Pancreas (tissue), 10 donors: Measurements from ENCODE around the gene SERINC4. TPM values are rescaled to one million over a fixed set of nuclear protein-coding genes. Genes with fewer than 3 reads are reported as not detected.
"Not testable (repeated sequence)": the region's sequence is repeated elsewhere in the genome, so short reads cannot be mapped to it uniquely, and the experiment has no call there.

Experiments used
- ATAC-seq, 4 donors: fragments of 200-7000 bp; cut with Tn5 transposase; one replicate each; pipeline versions ENCODE4 v1.8.0 to v1.9.1; 2020; ENCODE audit warnings: mild to moderate bottlenecking in 4 of 4, moderate library complexity in 4 of 4
- DNase-seq, 6 donors: peaks; one replicate each; pipeline ENCODE4 v3.0.0-alpha.2; 2020
- FAIRE-seq: peaks from 2 replicates; lab custom pipeline; 2012; peaks lifted over from hg19 to GRCh38; lab: Jason Lieb, UNC
- H3K27ac ChIP-seq, 4 donors: fragments of 200-600 bp; sonication (generic); 1 replicate in 3 of 4; 2 replicates in 1 of 4; pipeline versions ENCODE4 v1.5.0 to v1.8.0; 2020
- H3K27me3 ChIP-seq, 4 donors: fragments of 200-600 bp; one replicate each; pipeline ENCODE4 v1.8.0; 2021
- H3K36me3 ChIP-seq, 3 donors: fragments of 200-600 bp; sonication (generic) in 1 of 3; one replicate each; pipeline versions ENCODE4 v1.5.0 to v1.8.0; 2020 to 2021
- H3K4me1 ChIP-seq, 3 donors: fragments of 200-600 bp; one replicate each; pipeline ENCODE4 v1.8.0; 2021
- H3K4me3 ChIP-seq, 4 donors: fragments of 200-600 bp; sonication (generic) in 2 of 4; one replicate each; pipeline versions ENCODE4 v1.5.0 to v1.8.0; 2020 to 2021
- H3K9me3 ChIP-seq, 4 donors: fragments of 200-600 bp; one replicate each; pipeline ENCODE4 v1.8.0; 2021
- CTCF ChIP-seq, 4 donors: fragments of 200-600 bp; sonication (generic) in 3 of 4; IDR thresholded peaks; one replicate each; pipeline versions ENCODE4 v1.5.0 to v1.8.0; 2021; ENCODE audit warnings: antibody characterized with exemption in 4 of 4
- WGBS, 2 donors: extraction: QIAGEN DNeasy Blood & Tissue Kit; methylation state at CpG; one replicate each; pipeline ENCODE4 v1.1.7; 2013; 5-methylcytosine and 5-hydroxymethylcytosine counted together
- intact Hi-C, 3 donors: fragments of 100-400 bp; cut with DNase I; formaldehyde crosslinking; loops; one replicate each; pipeline versions ENCODE4 v1.11.1 to v1.14.2; 2022
- polyA plus RNA-seq, 2 donors: library from polyadenylated mRNA; stranded (reverse); fragments of 200-250 nt; gene quantifications; one replicate each; pipeline ENCODE4 v1.2.3, GENCODE V29; 2013
- total RNA-seq, 6 donors: library from RNA; stranded (reverse); fragmentation: NEBNext Ultra II Directional in 4 of 6; extraction: Animal tissue kit (Norgen Biotek cat#: 25700) in 4 of 6; gene quantifications; one replicate each; pipeline versions ENCODE4 v1.2.1 to v1.2.4, GENCODE V29; 2021 to 2023
- donor health status: healthy with polysubstance abuse.
- donor health status: DM: no; HTN: no; CAD: no; lungs with moderate emphysema.
- donor health status: DM: no; HTN: no; CAD: no.
- donor health status: control.
- donor health status: control.
- donor health status: Bipolar disorder and iron deficiency.
- donor health status: DM: yes; HTN: yes; CAD: no.
- donor health status: DM: no; HTN: no; CAD: no.
- donor health status: DM: no; HTN: no; CAD: no.
- donor health status: DM: yes; HTN: yes; CAD: no.

SERINC4 gene
- total RNA-seq = under 1 TPM in 2 of 6 donors, not detected in 4; 0.14 to 0.22 TPM
- polyA plus RNA-seq = under 1 TPM; 0.23 to 0.47 TPM

- peaks cover 4 to 28% (median 5%) of the 10 kb centered on the region in 3 donors for H3K36me3 ChIP-seq
Measured at GRCh38 chr15:43799945-43800285, at the start of gene SERINC4. SERINC4 (minus strand) TSS chr15:43800220; CDS start chr15:43799986, 234 bp downstream.

GRCh38 chr15:43845421-43845820, 45.4 kb upstream of the SERINC4 start:
- no peaks in the 10 kb centered on the region for H3K4me1 ChIP-seq
- no peak for TF ChIP-seq CTCF (IDR thresholded peaks at IDR 0.05)
- DNase-seq = no peak
- intact Hi-C loops = no loop called here
- no peak overlapping the region for H3K4me3 ChIP-seq
- no peak overlapping the region for H3K27ac ChIP-seq
- no peaks in the 10 kb centered on the region for H3K27me3 ChIP-seq
- H3K36me3 ChIP-seq = no peaks in the 10 kb centered on the region
- ATAC-seq = no peak
- H3K9me3 ChIP-seq = no peaks in the 10 kb centered on the region
- FAIRE-seq = no peak

More at GRCh38 chr15:43799945-43800285, at the start of gene SERINC4:
- intact Hi-C loops = no loop called here
- H3K27me3 ChIP-seq = no peaks in the 10 kb centered on the region
- H3K4me3 ChIP-seq = peak within 1 kb of the TSS; percentile 67 to 89 (median 73)
- peak within 1 kb of the TSS; percentile 60 to 98 (median 84) for H3K27ac ChIP-seq
- WGBS, 2 donors = 95% methylated on average over 8 of the region's 8 CpGs
- H3K9me3 ChIP-seq = no peaks in the 10 kb centered on the region
- TF ChIP-seq CTCF (IDR thresholded peaks at IDR 0.05) = no peak
- FAIRE-seq (no peak), DNase-seq (no peak), ATAC-seq (peak in 3 of 4 donors; percentile 1 to 2 (median 1))
- peaks cover 7 to 39% (median 10%) of the 10 kb centered on the region in 3 donors for H3K4me1 ChIP-seq

- DNase-seq, H3K4me3 ChIP-seq, H3K9me3 ChIP-seq, H3K27ac ChIP-seq, FAIRE-seq, intact Hi-C loops, H3K36me3 ChIP-seq, H3K27me3 ChIP-seq, ATAC-seq, H3K4me1 ChIP-seq: not testable (repeated sequence)
- WGBS, 2 donors = 95 to 96% methylated on average over 5 to 6 of the region's 6 CpGs
Measured at GRCh38 chr15:43832485-43832884, 32.5 kb upstream of the SERINC4 start.

- H3K27ac ChIP-seq, H3K4me3 ChIP-seq, H3K4me1 ChIP-seq, ATAC-seq, FAIRE-seq, H3K36me3 ChIP-seq, DNase-seq, intact Hi-C loops, H3K27me3 ChIP-seq, H3K9me3 ChIP-seq: not testable (repeated sequence)
- WGBS, 2 donors = 89 to 94% methylated on average over 14 of the region's 14 CpGs
Measured at GRCh38 chr15:43831519-43832052, 31.6 kb upstream of the SERINC4 start.

GRCh38 chr15:43830691-43831275, 30.8 kb upstream of the SERINC4 start:
- DNase-seq, H3K9me3 ChIP-seq, intact Hi-C loops, H3K4me3 ChIP-seq, H3K27ac ChIP-seq, ATAC-seq, H3K36me3 ChIP-seq, FAIRE-seq, H3K27me3 ChIP-seq: not testable (repeated sequence)
- peaks cover 0 to 12% (median 0%) of the 10 kb centered on the region in 3 donors for H3K4me1 ChIP-seq
- WGBS, 2 donors = 98 to 99% methylated on average over 9 of the region's 9 CpGs

- H3K4me1 ChIP-seq = peaks cover 0 to 12% (median 0%) of the 10 kb centered on the region in 3 donors
- FAIRE-seq, H3K27ac ChIP-seq, H3K27me3 ChIP-seq, H3K9me3 ChIP-seq, H3K4me3 ChIP-seq, DNase-seq, H3K36me3 ChIP-seq, intact Hi-C loops, ATAC-seq: not testable (repeated sequence)
- 94 to 97% methylated on average over 9 of the region's 9 CpGs for WGBS, 2 donors
Measured at GRCh38 chr15:43829951-43830540, 30.0 kb upstream of the SERINC4 start.
